GM12878 (cell line): ENCODE measurements around the gene MCC. TPM values are rescaled to one million over a fixed set of nuclear protein-coding genes. Genes with fewer than 3 reads are reported as not detected.

Experiments used
- ATAC-seq: fragments of 200-7000 bp; cut with Tn5 transposase; 3 replicates; pipeline ENCODE4 v1.9.1; 2020; ENCODE audit warnings: mild to moderate bottlenecking, moderate library complexity
- BruUV-seq: library from RNA; stranded (reverse); fragments of 400-500 nt; replicated peaks from 2 replicates; lab custom pipeline; 2021; lab: Mats Ljungman, UMichigan
- CTCF ChIA-PET: fragments of 300-600 bp; sonication (Branson Sonifier 250); formaldehyde crosslinking; extraction: SDS; loops from one replicate; lab custom pipeline; 2021; ENCODE audit warnings: inconsistent platforms; lab: Yijun Ruan, JAX
- POLR2A ChIA-PET: fragments of 350-600 bp; formaldehyde crosslinking; extraction: SDS; loops from one replicate; lab custom pipeline; 2021; ENCODE audit warnings: inconsistent platforms; lab: Charles Lee
- RAD21 ChIA-PET: fragments of 300-600 bp; sonication (Branson Sonifier 250); formaldehyde crosslinking; loops from one replicate; lab custom pipeline; 2023; ENCODE audit warnings: antibody characterized with exemption; ENCODE audit not compliant: unreplicated experiment; lab: Charles Lee
- SMC1A ChIA-PET: fragments of 300-600 bp; sonication (Branson Sonifier 250); formaldehyde crosslinking; loops from one replicate; lab custom pipeline; 2023; ENCODE audit not compliant: unreplicated experiment, uncharacterized antibody; lab: Charles Lee
- DNase-seq: peaks from one replicate; pipeline ENCODE4 v3.0.0-alpha.2; 2011; ENCODE audit warnings: low read depth, low spot score
- FAIRE-seq: peaks from 3 replicates; lab custom pipeline; 2011; peaks lifted over from hg19 to GRCh38; lab: Jason Lieb, UNC
- H2AFZ ChIP-seq: 2 replicates; pipeline ENCODE4 v1.6.0; 2011; ENCODE audit warnings: low read depth, low read length, control low read depth; ENCODE audit not compliant: control insufficient read depth
- H3K27ac ChIP-seq: 2 replicates; pipeline ENCODE4 v1.5.1; 2011; ENCODE audit warnings: control low read depth; ENCODE audit not compliant: control insufficient read depth, insufficient read depth
- H3K27me3 ChIP-seq, 2 experiments: replicated peaks in 1 of 2; 2 replicates each; pipeline versions ENCODE4 v1.6.0 to v1.6.1; 2011; ENCODE audit warnings: low read length in 1 of 2; ENCODE audit not compliant: control insufficient read depth in 2 of 2, insufficient read depth in 2 of 2
- H3K36me3 ChIP-seq, 2 experiments: 2 replicates each; pipeline ENCODE4 v1.5.1; 2011; ENCODE audit warnings: low read length in 1 of 2; ENCODE audit not compliant: control insufficient read depth in 2 of 2, insufficient read depth in 2 of 2
- H3K4me1 ChIP-seq: 2 replicates; pipeline ENCODE4 v1.6.1; 2011; ENCODE audit warnings: mild to moderate bottlenecking, low read length, moderate library complexity, mixed read lengths; ENCODE audit not compliant: control insufficient read depth, insufficient read depth
- H3K4me2 ChIP-seq: 2 replicates; pipeline ENCODE4 v1.6.0; 2011; ENCODE audit warnings: control low read depth; ENCODE audit not compliant: control insufficient read depth, insufficient read depth
- H3K4me3 ChIP-seq: fragments of 200-600 bp; sonication (generic); 2 replicates; pipeline ENCODE4 v1.5.1; 2016
- H3K79me2 ChIP-seq: 2 replicates; pipeline ENCODE4 v1.6.0; 2011; ENCODE audit warnings: low read length; ENCODE audit not compliant: control insufficient read depth, insufficient read depth
- H3K9ac ChIP-seq: 2 replicates; pipeline ENCODE4 v1.8.0; 2011; ENCODE audit warnings: low read length, control low read depth, mixed read lengths; ENCODE audit not compliant: control insufficient read depth, insufficient read depth
- H3K9me3 ChIP-seq: replicated peaks from 3 replicates; pipeline ENCODE4 v1.5.1; 2011; ENCODE audit warnings: mild to moderate bottlenecking, low read length; ENCODE audit not compliant: control insufficient read depth, insufficient read depth
- H4K20me1 ChIP-seq: 2 replicates; pipeline ENCODE4 v1.6.0; 2011; ENCODE audit not compliant: control insufficient read depth, insufficient read depth
- BMI1 ChIP-seq: fragments of 450-650 bp; IDR thresholded peaks from 2 replicates; pipeline ENCODE4 v1.6.1; 2016; ENCODE audit warnings: mild to moderate bottlenecking, moderate library complexity, borderline replicate concordance
- CEBPB ChIP-seq, 2 experiments: fragments of 150-350 bp in 1 of 2; IDR thresholded peaks; 2 replicates each; pipeline ENCODE4 v1.6.1; 2012 to 2014; ENCODE audit warnings: low read depth in 2 of 2, low read length in 2 of 2, borderline replicate concordance in 1 of 2, inconsistent platforms in 1 of 2
- EED ChIP-seq: sonication (generic); IDR thresholded peaks from 2 replicates; pipeline ENCODE4 v1.6.1; 2016; ENCODE audit warnings: antibody characterized with exemption, low read depth
- HDAC2 ChIP-seq: fragments of 200-600 bp; sonication (generic); IDR thresholded peaks from 2 replicates; pipeline ENCODE4 v1.6.1; 2017
- IRF4 ChIP-seq: IDR thresholded peaks from 2 replicates; pipeline ENCODE4 v1.6.1; 2011; ENCODE audit warnings: low read depth, low read length
- JUNB ChIP-seq: IDR thresholded peaks from 2 replicates; pipeline ENCODE4 v1.6.1; 2016; ENCODE audit warnings: antibody characterized with exemption, mild to moderate bottlenecking
- POLR2A ChIP-seq: IDR thresholded peaks from 2 replicates; pipeline ENCODE4 v1.6.1; 2011; ENCODE audit warnings: low read depth, mild to moderate bottlenecking, low read length
- SMC3 ChIP-seq: IDR thresholded peaks from 2 replicates; pipeline ENCODE4 v1.6.1; 2011; ENCODE audit warnings: low read length, improper control_type of control experiment, borderline replicate concordance
- SPI1 ChIP-seq: IDR thresholded peaks from 2 replicates; pipeline ENCODE4 v1.6.1; 2011; ENCODE audit warnings: low read depth, mild to moderate bottlenecking, low read length, moderate library complexity, borderline replicate concordance; ENCODE audit not compliant: insufficient read depth
- SREBF2 ChIP-seq: IDR thresholded peaks from 2 replicates; pipeline ENCODE4 v1.6.1; 2012; ENCODE audit warnings: mild to moderate bottlenecking, low read length
- STAT1 ChIP-seq: fragments of 450-650 bp; conservative IDR thresholded peaks from 2 replicates; pipeline ENCODE4 v1.6.1; 2014; ENCODE audit warnings: antibody characterized with exemption, mild to moderate bottlenecking
- TCF7 ChIP-seq: IDR thresholded peaks from 2 replicates; pipeline ENCODE4 v1.6.1; 2014; ENCODE audit warnings: antibody characterized with exemption, borderline replicate concordance
- ZNF207 ChIP-seq: fragments of 450-650 bp; IDR thresholded peaks from 2 replicates; pipeline ENCODE4 v1.6.1; 2014; ENCODE audit warnings: antibody characterized with exemption, mild to moderate bottlenecking, borderline replicate concordance
- ZNF274 ChIP-seq: IDR thresholded peaks from one replicate; pipeline ENCODE4 v1.8.0; 2011; ENCODE audit not compliant: insufficient read length, insufficient read depth
- ZNF384 ChIP-seq: IDR thresholded peaks from 2 replicates; pipeline ENCODE4 v1.6.1; 2012; ENCODE audit warnings: low read depth, mild to moderate bottlenecking, low read length, improper control_type of control experiment, borderline replicate concordance
- WGBS: methylation state at CpG from one replicate; pipeline ENCODE4 v1.1.6; 2016; ENCODE audit warnings: low lambda C conversion rate; ENCODE audit not compliant: insufficient replicate concordance, insufficient coverage; ENCODE audit errors: missing lambda C conversion rate; 5-methylcytosine and 5-hydroxymethylcytosine counted together
- in situ Hi-C: fragments of 300-500 bp; cut with MboI; formaldehyde crosslinking; loops from 9 replicates; pipeline ENCODE4 v1.14.3; 2018; ENCODE audit warnings: mixed read lengths
- intact Hi-C: fragments of 100-400 bp; cut with micrococcal nuclease; formaldehyde crosslinking; loops from one replicate; pipeline ENCODE4 v1.14.2; 2022; ENCODE audit not compliant: unreplicated experiment
- polyA plus RNA-seq, 11 experiments: library from polyadenylated mRNA; depleted of rRNA in 4 of 11; unstranded in 6 of 11; stranded (reverse) in 5 of 11; fragments of >200 nt; fragmentation: Nextera tagmentation in 4 of 11; fragmentation: Illumina TruSeq in 1 of 11; extraction: Ambion mirVana in 4 of 11; extraction: Trizol in 1 of 11; gene quantifications; 1 replicate in 1 of 11; 2 replicates in 10 of 11; pipeline versions ENCODE4 v1.2.1 to v1.2.3, GENCODE V29; 2011 to 2016; ENCODE audit warnings: inconsistent platforms in 2 of 11, missing spikeins in 2 of 11, low read depth in 1 of 11
- total RNA-seq, 4 experiments: library from RNA; depleted of rRNA in 3 of 4; stranded (reverse); fragments of >200 nt in 3 of 4; fragmentation: Illumina TruSeq in 1 of 4; extraction: Trizol in 1 of 4; gene quantifications; 2 replicates each; pipeline versions ENCODE4 v1.2.1 to v1.2.3, GENCODE V29; 2013 to 2021

Gene MCC
- total and polyA plus RNA-seq, 10 of the 15 experiments (the other 5 are each of a cell fraction or from before 2014, with no cell fraction given): 0.03 to 0.86 (median 0.16) TPM

DNA sequence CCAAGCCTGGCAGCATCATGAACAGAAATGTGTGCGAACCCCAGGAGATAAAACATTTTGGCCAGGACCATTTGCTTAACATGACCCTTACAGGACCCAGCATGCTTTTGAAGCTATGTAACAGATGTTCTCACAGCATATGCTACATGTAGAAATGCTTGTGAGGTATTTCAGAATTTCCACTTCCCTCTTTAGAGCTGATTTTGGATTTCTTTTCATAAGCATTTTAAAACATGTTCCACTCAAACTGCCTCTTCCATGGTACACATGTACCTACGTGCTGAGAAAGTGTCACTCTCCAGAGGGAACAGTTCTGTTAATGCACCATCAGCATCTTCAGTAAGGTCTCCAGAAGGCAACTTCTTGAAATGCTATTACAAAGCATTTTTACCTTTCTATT is 37.8 kb downstream of the MCC start:
- no peak overlapping the region for H2AFZ ChIP-seq
- no peak overlapping the region for H3K9ac ChIP-seq
- RAD21 ChIA-PET: no interaction called here
- H3K36me3 ChIP-seq: no peaks in the 10 kb centered on the region
- POLR2A ChIA-PET: no interaction called here
- no peaks in the 10 kb centered on the region for H4K20me1 ChIP-seq
- H3K27me3 ChIP-seq: no peaks in the 10 kb centered on the region; a peak in 1 of 4 replicates
- 19% methylated on average over 2 of the region's 2 CpGs for WGBS
- no peaks in the 10 kb centered on the region for H3K4me1 ChIP-seq
- intact Hi-C loops (no loop called here), in situ Hi-C loops (no loop called here)
- TF ChIP-seq ZNF207 (no peak), ZNF274 (no peak), IRF4 (no peak), SREBF2 (no peak), STAT1 (no peak), SPI1 (no peak), EED (no peak), HDAC2 (no peak), CEBPB (IDR thresholded peaks at IDR 0.05; ENCODE audit: borderline replicate concordance in 1 of 2, low read depth in 2 of 2, low read length in 2 of 2) (no peak), SMC3 (no peak), ZNF384 (no peak), JUNB (no peak), POLR2A (no peak), BMI1 (no peak), TCF7 (no peak)
- no TSS peak for BruUV-seq
- ATAC-seq (no peak), DNase-seq (no peak), FAIRE-seq (no peak)
- SMC1A ChIA-PET: no interaction called here
- CTCF ChIA-PET: no interaction called here
- no peaks in the 10 kb centered on the region for H3K9me3 ChIP-seq
- H3K4me3 ChIP-seq: no peak overlapping the region
- H3K27ac ChIP-seq: no peak overlapping the region
- no peak overlapping the region for H3K4me2 ChIP-seq
- no peaks in the 10 kb centered on the region for H3K79me2 ChIP-seq
